Stimulated activated CD4-positive, alpha-beta T cell treated with anti-CD3 and anti-CD28 coated beads, Interleukin-12 subunit alpha, Interleukin-12 subunit beta, amount 100 ng/mL, for 4 hours (primary cell): Measurements from ENCODE around the gene CHD2.

ENCODE experiments used
- DNase-seq: peaks from one replicate; pipeline ENCODE4 v3.0.0-alpha.2; 2020

The CHD2 gene

GRCh38 chr15:92963794-92964193 is 63.7 kb downstream of the CHD2 start:
- no peak for DNase-seq

- no peak for DNase-seq
Observed at GRCh38 chr15:92968926-92969651, 69.0 kb downstream of the CHD2 start.

DNA sequence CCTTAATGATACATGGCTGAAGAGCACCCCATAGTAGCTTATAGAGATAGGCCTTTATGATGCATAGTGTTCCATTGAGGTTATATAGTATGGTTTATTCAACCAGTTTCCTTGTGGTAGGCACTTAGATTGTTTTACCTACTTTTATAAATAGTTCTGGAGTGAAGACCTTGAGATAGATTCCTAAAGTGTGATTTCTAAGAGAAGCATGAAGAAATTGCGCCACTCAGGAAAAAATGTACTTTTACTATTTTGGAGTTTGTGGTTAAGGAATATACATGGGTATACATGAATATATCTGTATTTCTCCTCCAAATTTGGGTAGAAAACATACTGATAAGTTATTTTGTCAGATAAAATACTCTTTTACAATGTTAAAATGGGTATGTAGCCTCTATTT is 70.5 kb downstream of the CHD2 start:
- no peak for DNase-seq

GRCh38 chr15:92971081-92971480 is 71.0 kb downstream of the CHD2 start:
- no peak for DNase-seq

DNA sequence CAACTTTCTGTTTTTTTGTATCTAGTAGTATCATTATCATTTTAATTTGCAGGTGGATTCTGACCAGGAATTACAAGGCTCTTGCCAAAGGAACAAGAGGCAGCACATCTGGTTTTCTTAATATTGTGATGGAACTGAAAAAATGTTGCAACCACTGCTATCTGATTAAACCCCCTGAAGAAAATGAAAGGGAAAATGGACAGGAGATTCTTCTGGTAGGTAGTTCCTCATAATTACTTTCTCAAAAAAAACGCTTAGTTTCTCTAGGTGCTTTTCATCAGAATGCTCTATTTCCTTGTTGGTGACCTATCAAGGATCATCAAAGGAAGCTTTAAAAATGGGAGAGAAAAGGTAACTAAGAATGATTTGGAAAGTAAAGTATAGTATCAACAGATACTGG is 71.6 kb downstream of the CHD2 start:
- no peak for DNase-seq

DNA sequence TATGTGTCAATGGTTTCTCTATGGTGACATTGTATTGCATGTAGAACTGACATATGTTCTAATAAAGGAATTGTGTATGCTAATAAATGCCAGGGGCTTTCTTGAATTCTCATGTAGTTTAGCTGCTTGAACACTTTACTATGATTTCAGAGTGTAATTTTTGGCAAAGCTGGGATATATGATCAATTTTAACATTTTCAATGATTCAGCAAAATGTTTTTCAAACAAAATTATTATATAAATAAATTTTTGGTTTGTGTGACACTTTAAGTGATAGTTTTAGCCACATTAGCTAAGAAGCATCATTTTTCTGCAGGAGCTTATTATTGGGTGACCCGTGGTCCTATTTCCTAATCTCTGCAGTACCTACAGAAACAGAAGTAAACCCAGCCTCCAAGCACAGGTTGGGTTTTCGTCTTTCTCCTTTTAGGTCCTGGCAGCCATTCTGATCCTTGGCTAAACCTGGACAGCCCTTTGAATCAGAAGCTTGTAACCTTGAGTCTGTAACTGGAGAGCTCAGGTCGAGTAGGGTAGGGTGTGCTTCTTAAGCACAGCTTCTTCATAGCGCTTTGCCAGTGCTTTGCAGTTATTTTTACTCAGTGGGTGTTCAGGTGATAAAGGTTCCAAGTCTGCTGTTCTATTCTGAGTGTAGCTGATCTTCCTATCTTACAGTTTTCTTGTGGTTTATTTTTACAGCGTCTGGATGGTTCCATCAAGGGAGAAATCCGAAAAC is 74.2 kb downstream of the CHD2 start:
- DNase-seq: no peak

DNA sequence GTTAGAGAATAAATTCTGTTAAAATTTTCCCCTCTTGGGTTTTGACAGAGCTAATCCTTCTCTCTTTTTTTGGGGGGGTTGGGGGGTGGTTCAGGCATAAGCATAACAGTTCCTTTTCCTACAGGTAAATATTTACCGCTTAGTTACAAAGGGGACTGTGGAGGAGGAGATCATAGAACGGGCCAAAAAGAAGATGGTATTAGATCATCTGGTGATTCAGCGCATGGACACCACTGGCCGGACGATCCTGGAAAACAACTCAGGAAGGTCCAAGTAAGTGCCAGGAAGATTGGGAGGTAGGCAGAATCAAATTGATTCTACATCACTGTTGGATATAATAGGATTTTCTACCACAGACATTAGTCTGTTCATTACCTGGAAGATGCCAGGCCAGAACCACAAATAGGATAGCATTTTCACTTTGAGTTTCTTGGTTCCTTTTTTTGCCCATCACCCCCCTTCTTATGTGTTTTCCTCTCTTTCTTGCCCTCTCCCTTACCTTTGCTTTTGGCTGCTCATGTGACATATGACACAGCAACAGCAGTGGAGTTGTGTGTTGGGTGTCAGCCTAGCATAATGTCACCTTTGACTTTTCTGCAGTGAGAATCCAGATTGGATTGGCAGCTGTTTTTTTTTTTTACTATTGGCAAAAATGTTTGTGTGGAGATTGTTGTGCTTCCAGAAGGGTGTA is 79.0 kb downstream of the CHD2 start:
- no peak for DNase-seq

DNA sequence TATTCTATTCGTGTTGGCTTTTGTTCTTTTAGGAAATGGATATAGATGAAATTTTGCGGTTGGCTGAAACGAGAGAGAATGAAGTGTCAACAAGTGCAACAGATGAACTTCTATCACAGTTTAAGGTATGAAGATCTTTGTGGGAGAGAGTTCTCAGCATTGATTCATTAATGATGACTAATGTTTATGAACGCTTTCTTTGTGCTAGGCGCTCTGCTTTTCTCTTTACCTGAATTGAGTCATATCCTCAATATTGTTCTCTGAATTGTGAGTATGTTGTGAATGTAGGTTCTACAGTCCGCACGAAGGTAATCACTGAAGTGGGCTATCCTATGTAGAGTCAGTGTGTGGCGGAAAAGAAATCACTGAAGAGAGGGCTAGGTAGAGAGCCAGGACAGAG is 81.2 kb downstream of the CHD2 start:
- DNase-seq: no peak

GRCh38 chr15:92984161-92984560 is 84.0 kb downstream of the CHD2 start:
- DNase-seq: no peak

DNA sequence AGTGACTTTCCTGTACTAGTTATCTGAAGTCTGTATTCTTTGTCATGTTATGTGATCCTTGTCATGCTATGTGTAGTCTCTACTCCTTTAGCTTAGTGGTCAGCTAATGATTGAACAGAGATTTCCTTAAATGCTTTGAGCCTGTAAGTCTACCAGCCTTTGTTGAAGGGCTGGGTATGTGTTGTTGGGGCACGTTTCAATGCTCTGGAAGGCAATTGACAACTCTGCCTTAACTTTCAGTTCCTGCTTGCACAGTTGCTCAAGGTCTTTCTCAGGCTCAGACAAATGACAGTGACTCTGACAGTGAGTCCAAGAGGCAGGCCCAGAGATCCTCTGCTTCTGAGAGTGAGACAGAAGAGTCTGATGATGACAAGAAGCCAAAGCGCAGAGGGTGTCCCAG is 89.3 kb downstream of the CHD2 start:
- DNase-seq: no peak

- DNase-seq: no peak
Observed at GRCh38 chr15:92990031-92990430, 89.9 kb downstream of the CHD2 start.

DNA sequence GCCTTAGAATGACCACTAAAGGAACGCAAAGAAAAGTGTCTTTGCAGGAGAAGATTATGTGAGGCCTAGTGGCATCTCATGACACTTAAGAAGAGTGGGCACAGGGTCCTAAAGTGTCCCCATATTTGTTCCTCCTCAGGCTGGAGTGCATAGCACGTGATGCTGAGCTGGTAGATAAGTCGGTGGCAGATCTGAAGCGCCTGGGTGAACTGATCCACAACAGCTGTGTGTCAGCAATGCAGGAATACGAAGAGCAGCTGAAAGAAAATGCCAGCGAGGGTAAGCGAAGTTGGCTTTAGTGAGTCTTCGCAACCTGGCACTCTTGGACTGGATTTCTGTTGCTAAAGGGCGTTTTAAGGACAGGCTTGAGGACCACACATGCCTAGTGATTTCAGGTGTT is 92.6 kb downstream of the CHD2 start:
- DNase-seq: no peak

DNA sequence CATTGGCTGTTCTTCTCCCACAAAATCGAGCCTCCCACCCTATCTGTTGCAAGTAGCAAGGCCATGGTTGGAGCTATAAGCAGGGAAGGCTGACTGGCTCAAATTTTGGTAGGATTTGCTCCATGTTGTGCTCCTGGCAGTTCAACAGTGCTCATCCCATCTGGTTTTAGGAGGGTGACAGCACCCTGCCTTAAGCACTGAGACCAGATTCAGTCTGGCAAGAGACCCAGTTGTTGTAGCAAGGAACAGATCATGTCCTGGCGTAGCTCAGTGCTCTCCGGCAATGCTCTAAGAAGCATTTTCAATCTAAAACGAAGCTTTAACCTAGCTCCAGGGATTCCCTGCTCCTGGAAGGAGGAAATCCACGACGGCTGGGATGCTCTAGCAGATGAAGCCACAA is 97.7 kb downstream of the CHD2 start:
- no peak for DNase-seq

DNA sequence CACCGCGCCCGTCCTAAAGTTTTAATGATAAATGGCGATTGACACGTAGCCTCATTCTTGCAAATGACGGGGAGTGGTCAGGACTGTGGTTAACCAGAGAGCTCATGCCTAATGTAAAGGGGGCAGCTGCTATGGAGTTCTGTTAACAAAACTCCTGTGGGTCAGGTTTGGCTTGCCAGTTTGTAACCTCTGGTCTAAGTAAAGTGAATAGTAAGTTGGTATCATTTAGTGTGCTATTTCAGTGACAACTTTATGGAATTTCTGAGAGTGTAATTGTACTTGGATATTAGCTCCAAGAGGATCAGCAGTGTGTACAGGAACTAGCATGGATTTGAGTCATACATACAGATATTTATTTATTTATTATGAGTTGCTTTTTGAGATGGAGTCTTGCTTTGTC is 101.0 kb downstream of the CHD2 start:
- no peak for DNase-seq

DNA sequence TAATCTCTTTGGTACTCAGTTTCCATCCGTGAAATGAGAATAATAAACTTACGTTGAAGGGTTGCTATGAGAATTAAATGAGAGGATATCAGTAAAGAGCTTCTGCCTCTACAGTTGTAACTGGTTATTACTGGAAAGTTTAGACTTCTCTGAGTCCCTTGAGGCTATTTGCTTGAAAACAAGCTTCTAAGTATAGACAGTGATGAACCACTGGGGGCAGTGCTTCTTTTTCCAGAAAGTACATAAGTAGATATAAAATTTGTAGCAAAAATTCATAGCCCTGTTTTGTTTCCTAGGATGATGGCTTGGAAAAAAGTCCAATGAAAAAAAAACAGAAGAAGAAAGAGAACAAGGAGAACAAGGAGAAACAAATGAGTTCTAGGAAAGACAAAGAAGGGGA is 101.8 kb downstream of the CHD2 start:
- no peak for DNase-seq

GRCh38 chr15:93005133-93005532 is 105.0 kb downstream of the CHD2 start:
- no peak for DNase-seq

- no peak for DNase-seq
Observed at GRCh38 chr15:93007994-93008393, 107.9 kb downstream of the CHD2 start.

DNA sequence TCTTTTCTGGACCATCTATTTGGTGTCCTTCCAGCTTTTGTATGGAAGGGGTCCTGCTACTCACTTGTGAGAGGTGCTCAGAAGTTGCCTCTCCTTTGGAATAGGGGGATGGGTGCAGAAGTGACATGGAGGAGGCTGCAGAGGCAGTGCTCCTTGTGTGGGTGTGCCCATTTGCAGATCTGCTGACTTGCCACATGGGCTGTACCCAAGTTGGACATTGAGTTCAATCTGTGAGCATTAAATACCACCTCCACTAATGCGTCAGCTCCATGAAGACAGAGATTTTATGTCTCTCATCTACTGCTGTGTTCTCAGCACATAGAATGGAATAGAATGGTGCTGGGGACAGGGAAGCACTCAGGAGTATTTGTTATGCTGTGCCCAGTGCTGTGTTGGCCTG is 112.7 kb downstream of the CHD2 start:
- no peak for DNase-seq

DNA sequence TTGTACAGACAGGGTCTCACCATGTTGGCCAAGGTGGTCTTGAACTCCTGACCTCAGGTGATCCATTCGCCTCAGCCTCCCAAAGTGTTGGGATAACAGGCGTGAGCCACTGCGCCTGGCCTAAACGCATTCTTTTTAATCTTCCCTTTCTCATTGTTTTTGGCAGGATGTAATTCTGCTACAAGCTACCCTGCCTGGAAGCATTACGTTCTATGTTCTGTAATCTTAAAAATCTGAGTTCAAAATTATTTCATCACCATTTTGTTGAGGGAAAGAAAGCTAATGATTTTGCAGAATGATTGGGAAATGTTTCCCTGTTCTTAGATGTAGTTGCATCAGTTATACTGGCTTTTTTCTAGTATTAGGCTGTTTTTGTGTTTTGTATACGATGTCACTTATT is 117.4 kb downstream of the CHD2 start:
- no peak for DNase-seq

DNA sequence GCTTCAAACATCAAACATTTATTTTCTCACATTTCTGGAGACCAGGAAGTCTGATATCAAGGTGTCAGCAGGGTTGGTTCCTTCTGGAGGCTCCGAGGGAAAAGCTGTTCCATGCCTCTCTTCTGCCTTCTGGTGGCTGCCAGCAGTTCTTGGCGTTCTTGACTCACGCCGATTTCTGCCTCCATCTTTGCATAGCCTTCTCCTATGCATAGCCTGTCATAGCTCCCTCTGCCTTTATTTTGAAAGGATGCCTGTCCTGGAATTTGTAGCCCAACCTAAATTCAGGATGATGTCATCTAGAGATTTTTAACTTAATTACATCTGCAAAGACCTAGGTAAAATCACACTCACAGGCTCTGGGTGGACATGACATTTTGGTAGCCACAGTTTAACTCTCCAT is 118.5 kb downstream of the CHD2 start:
- DNase-seq: no peak

- no peak for DNase-seq
Observed at GRCh38 chr15:93019090-93019489, 119.0 kb downstream of the CHD2 start.

DNA sequence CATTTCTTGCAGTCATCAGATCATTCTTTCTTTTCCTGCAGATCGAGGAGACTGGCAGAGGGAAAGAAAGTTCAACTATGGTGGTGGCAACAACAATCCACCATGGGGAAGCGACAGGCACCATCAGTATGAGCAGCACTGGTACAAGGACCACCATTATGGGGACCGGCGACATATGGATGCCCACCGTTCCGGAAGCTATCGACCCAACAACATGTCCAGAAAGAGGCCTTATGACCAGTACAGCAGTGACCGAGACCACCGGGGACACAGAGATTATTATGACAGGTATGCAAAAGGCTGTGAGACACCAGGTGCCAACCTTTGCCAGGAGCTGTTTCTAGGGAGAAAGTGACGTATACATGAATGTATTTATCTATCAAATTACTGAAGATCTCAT is 119.8 kb downstream of the CHD2 start:
- no peak for DNase-seq

GRCh38 chr15:93020976-93021772 is 121.0 kb downstream of the CHD2 start:
- no peak for DNase-seq
